Stomach (tissue), 4 donors: Measurements from ENCODE around the gene SH2D3A.

ENCODE experiments used
- CTCF ChIP-seq, 7 experiments: fragments of 450-650 bp in 4 of 7; fragments of 200-600 bp in 3 of 7; sonication (generic) in 3 of 7; IDR thresholded peaks; one replicate each; pipeline ENCODE4 v1.5.1; 2016 to 2019; ENCODE audit warnings: antibody characterized with exemption in 7 of 7, control low read depth in 2 of 7, mild to moderate bottlenecking in 1 of 7
- EP300 ChIP-seq: sonication (generic); formaldehyde crosslinking; IDR thresholded peaks from one replicate; pipeline ENCODE4 v1.6.1; 2017; ENCODE audit warnings: antibody characterized with exemption
- POLR2AphosphoS5 ChIP-seq, 3 donors: sonication (generic); formaldehyde crosslinking; IDR thresholded peaks; one replicate each; pipeline ENCODE4 v1.6.1; 2016; ENCODE audit warnings: antibody characterized with exemption in 3 of 3

GRCh38 chr19:6803036-6803404, 35.8 kb upstream of the SH2D3A start:
- TF ChIP-seq POLR2AphosphoS5 (IDR thresholded peaks at IDR 0.05) (no peak), CTCF (IDR thresholded peaks at IDR 0.05) (no peak), EP300 (no peak)
